K562 (cell line): Measurements from ENCODE around the gene CASKIN1. TPM values are rescaled to one million over a fixed set of nuclear protein-coding genes. Genes with fewer than 3 reads are reported as not detected.
A peak's percentile ranks its signal among the peaks of the same experiment; 100 is the strongest.

ENCODE experiments used
- CAMTA2 ChIP-seq: fragments of 250-450 bp; sonication (Bioruptor Pico); conservative IDR thresholded peaks from 2 replicates; pipeline ENCODE4 v1.5.1; 2022
- GTF2A2 ChIP-seq: IDR thresholded peaks from 2 replicates; pipeline ENCODE4 v1.6.1; 2016; ENCODE audit warnings: mild to moderate bottlenecking, missing genetic modification characterization, missing compliant biosample characterization
- MIER1 ChIP-seq: fragments of 450-650 bp; IDR thresholded peaks from 2 replicates; pipeline ENCODE4 v1.6.1; 2016; ENCODE audit warnings: antibody characterized with exemption, mild to moderate bottlenecking, low read depth
- MTA2 ChIP-seq: fragments of 450-650 bp; IDR thresholded peaks from 2 replicates; pipeline ENCODE4 v1.6.1; 2016; ENCODE audit warnings: low read depth
- PML ChIP-seq: IDR thresholded peaks from 2 replicates; pipeline ENCODE4 v1.6.1; 2012; ENCODE audit warnings: low read length, inconsistent platforms
- TFAM ChIP-seq: fragments of 250-450 bp; sonication (Bioruptor Pico); conservative IDR thresholded peaks from 2 replicates; pipeline ENCODE4 v1.5.0; 2021; ENCODE audit warnings: mild to moderate bottlenecking, moderate library complexity
- YY1 ChIP-seq, 3 experiments: IDR thresholded peaks; 2 replicates each; pipeline ENCODE4 v1.6.1; 2011; ENCODE audit warnings: low read length in 2 of 3, mild to moderate bottlenecking in 2 of 3, moderate library complexity in 2 of 3, borderline replicate concordance in 1 of 3, control low read depth in 1 of 3, low read depth in 1 of 3; ENCODE audit not compliant: insufficient read depth in 3 of 3, insufficient replicate concordance in 2 of 3, control insufficient read depth in 1 of 3, insufficient read length in 1 of 3; ENCODE audit errors: extremely low read depth in 1 of 3
- ZFP36 ChIP-seq: fragments of 150-350 bp; IDR thresholded peaks from 2 replicates; pipeline ENCODE4 v1.6.1; 2018; ENCODE audit warnings: low read length, low read depth; ENCODE audit not compliant: partially characterized antibody
- ZNF274 ChIP-seq: IDR thresholded peaks from 2 replicates; pipeline ENCODE4 v1.6.1; 2011; ENCODE audit warnings: low read depth, mild to moderate bottlenecking, low read length, moderate library complexity, borderline replicate concordance
- ZNF445 ChIP-seq: fragments of 250-450 bp; sonication (Bioruptor Pico); IDR thresholded peaks from 2 replicates; pipeline ENCODE4 v1.4.0; 2020; ENCODE audit warnings: low read depth, mild to moderate bottlenecking, moderate library complexity
- ZNF592 ChIP-seq: fragments of 450-650 bp; IDR thresholded peaks from 2 replicates; pipeline ENCODE4 v1.6.1; 2017; ENCODE audit warnings: antibody characterized with exemption, mild to moderate bottlenecking
- polyA plus RNA-seq, 8 experiments: library from polyadenylated mRNA; depleted of rRNA in 4 of 8; stranded (reverse) in 5 of 8; unstranded in 3 of 8; fragments of >200 nt; fragmentation: Nextera tagmentation in 2 of 8; fragmentation: Illumina TruSeq in 1 of 8; extraction: Ambion mirVana in 2 of 8; extraction: Trizol in 1 of 8; gene quantifications; 2 replicates each; pipeline versions ENCODE4 v1.2.1 to v1.2.3, GENCODE V29; 2011 to 2014; ENCODE audit warnings: inconsistent platforms in 1 of 8, missing spikeins in 1 of 8
- total RNA-seq, 7 experiments: library from RNA; depleted of rRNA in 6 of 7; stranded (reverse); fragments of >200 nt in 6 of 7; fragmentation: Illumina TruSeq in 2 of 7; extraction: Trizol in 2 of 7; gene quantifications; 2 replicates each; pipeline versions ENCODE4 v1.2.1 to v1.2.3, GENCODE V29; 2011 to 2021; ENCODE audit warnings: low replicate concordance in 1 of 7
- TF ChIP-seq, protein P1 (sequence below): sonication (generic); formaldehyde crosslinking; IDR thresholded peaks from 2 replicates; pipeline ENCODE4 v1.8.1; 2023; ENCODE audit warnings: mild to moderate bottlenecking, missing genetic modification reagents
- TF ChIP-seq, protein P2 (sequence below): fragments of 450-650 bp; conservative IDR thresholded peaks from 2 replicates; pipeline ENCODE4 v1.6.1; 2016; ENCODE audit warnings: missing genetic modification characterization, low read depth, mild to moderate bottlenecking, missing compliant biosample characterization, moderate library complexity
- TF ChIP-seq, protein P3 (sequence below): fragments of 250-450 bp; sonication (Bioruptor Pico); IDR thresholded peaks from 2 replicates; pipeline ENCODE4 v1.4.0; 2020

CASKIN1 gene
- total and polyA plus RNA-seq, 9 of the 15 experiments (the other 6 are each of a cell fraction or from before 2014, with no cell fraction given) = 0.15 to 4.5 (median 1.5) TPM; not detected in 2

DNA sequence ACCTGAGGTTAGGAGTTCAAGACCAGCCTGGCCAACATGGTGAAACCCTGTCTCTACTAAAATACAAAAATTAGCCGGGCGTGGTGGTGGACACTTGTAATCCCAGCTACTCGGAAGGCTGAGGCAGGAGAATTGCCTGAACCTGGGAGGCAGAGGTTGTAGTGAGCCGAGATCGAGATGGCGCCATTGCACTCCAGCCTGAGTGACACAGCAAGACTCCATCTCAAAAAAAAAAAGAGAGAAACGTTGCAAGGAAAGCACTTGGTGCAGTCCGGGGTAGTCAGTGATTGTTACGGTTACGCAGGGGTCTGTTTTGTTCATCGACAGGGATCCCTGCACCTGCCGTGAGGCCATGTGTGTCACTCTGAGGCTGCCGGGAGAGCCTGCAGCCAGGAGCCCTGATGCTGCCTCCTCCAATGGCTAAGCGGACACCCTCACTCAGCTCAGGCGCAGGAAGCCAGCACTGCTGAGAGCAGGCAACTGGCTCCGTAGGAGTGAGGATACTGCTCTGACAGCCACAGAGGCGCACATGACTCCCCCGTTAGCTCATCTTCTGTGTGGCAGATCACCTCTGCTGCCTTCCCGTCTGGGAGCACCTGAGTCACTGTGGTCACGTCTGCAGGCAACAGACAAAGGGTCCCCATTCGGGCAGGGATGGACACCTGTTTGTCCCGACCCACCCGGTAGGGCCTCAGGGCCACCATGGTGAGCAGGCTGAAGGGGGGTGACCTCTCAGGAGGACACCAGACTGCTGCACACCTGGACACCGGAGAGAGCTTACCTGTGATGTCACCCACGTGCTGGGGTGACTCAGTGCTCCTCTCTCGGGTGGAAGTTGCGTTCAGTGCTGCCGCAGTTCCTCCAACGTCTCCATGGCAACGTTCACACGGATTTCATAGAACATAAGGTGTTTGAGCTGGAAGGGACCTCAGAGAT lies 53.2 kb downstream of the CASKIN1 start (continued):
- TF ChIP-seq ZNF445 (no peak), TFAM (CRISPR knock-in tag) (no peak), CAMTA2 (CRISPR knock-in tag) (no peak), ZNF274 (no peak), ZNF592 (no peak), MTA2 (no peak), PML (no peak), MIER1 (no peak), ZFP36 (no peak), GTF2A2 (tag) (no peak), YY1 (IDR thresholded peaks at IDR 0.05; ENCODE audit: borderline replicate concordance in 1 of 3, control insufficient read depth in 1 of 3, extremely low read depth in 1 of 3, insufficient read depth in 3 of 3, insufficient read length in 1 of 3, insufficient replicate concordance in 2 of 3, low read depth in 1 of 3, low read length in 2 of 3) (no peak)
- TF ChIP-seq, protein P1, sequence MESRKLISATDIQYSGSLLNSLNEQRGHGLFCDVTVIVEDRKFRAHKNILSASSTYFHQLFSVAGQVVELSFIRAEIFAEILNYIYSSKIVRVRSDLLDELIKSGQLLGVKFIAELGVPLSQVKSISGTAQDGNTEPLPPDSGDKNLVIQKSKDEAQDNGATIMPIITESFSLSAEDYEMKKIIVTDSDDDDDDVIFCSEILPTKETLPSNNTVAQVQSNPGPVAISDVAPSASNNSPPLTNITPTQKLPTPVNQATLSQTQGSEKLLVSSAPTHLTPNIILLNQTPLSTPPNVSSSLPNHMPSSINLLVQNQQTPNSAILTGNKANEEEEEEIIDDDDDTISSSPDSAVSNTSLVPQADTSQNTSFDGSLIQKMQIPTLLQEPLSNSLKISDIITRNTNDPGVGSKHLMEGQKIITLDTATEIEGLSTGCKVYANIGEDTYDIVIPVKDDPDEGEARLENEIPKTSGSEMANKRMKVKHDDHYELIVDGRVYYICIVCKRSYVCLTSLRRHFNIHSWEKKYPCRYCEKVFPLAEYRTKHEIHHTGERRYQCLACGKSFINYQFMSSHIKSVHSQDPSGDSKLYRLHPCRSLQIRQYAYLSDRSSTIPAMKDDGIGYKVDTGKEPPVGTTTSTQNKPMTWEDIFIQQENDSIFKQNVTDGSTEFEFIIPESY (CRISPR knock-in tag) = peak; percentile 70; the same call in 1 of the 2 replicates
- TF ChIP-seq, protein P2, sequence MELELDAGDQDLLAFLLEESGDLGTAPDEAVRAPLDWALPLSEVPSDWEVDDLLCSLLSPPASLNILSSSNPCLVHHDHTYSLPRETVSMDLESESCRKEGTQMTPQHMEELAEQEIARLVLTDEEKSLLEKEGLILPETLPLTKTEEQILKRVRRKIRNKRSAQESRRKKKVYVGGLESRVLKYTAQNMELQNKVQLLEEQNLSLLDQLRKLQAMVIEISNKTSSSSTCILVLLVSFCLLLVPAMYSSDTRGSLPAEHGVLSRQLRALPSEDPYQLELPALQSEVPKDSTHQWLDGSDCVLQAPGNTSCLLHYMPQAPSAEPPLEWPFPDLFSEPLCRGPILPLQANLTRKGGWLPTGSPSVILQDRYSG (tag) = no peak
- TF ChIP-seq, protein P3, sequence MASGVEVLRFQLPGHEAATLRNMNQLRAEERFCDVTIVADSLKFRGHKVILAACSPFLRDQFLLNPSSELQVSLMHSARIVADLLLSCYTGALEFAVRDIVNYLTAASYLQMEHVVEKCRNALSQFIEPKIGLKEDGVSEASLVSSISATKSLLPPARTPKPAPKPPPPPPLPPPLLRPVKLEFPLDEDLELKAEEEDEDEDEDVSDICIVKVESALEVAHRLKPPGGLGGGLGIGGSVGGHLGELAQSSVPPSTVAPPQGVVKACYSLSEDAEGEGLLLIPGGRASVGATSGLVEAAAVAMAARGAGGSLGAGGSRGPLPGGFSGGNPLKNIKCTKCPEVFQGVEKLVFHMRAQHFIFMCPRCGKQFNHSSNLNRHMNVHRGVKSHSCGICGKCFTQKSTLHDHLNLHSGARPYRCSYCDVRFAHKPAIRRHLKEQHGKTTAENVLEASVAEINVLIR (CRISPR knock-in tag) = no peak
